Esophagus muscularis mucosa (tissue), 4 donors: Measurements from ENCODE around the gene HTR4. TPM values are rescaled to one million over a fixed set of nuclear protein-coding genes. Genes with fewer than 3 reads are reported as not detected.
"Not testable (repeated sequence)": the region's sequence is repeated elsewhere in the genome, so short reads cannot be mapped to it uniquely, and the experiment has no call there.

Source experiments
- DNase-seq: peaks from one replicate; pipeline ENCODE4 v3.0.0-alpha.2; 2017; ENCODE audit errors: extremely low spot score
- H3K27ac ChIP-seq, 4 donors: fragments of 200-600 bp; sonication (generic); replicated peaks in 1 of 4; 1 replicate in 3 of 4; 2 replicates in 1 of 4; pipeline ENCODE4 v1.5.1; 2016 to 2019; ENCODE audit warnings: mild to moderate bottlenecking in 1 of 4
- H3K27me3 ChIP-seq, 4 donors: fragments of 200-600 bp; sonication (generic); one replicate each; pipeline versions ENCODE4 v1.5.1 to v1.6.0; 2016 to 2019
- H3K36me3 ChIP-seq, 4 donors: fragments of 200-600 bp; sonication (generic); one replicate each; pipeline ENCODE4 v1.5.1; 2016 to 2019
- H3K4me1 ChIP-seq, 4 donors: fragments of 200-600 bp; sonication (generic); one replicate each; pipeline ENCODE4 v1.5.1; 2016 to 2019
- H3K4me3 ChIP-seq, 4 donors: fragments of 200-600 bp; sonication (generic); 1 replicate in 2 of 4; 2 replicates in 2 of 4; pipeline ENCODE4 v1.5.1; 2016 to 2019; ENCODE audit warnings: mild to moderate bottlenecking in 4 of 4, moderate library complexity in 1 of 4
- H3K9me3 ChIP-seq, 4 donors: fragments of 200-600 bp; sonication (generic); 1 replicate in 3 of 4; 2 replicates in 1 of 4; pipeline ENCODE4 v1.5.1; 2016 to 2019
- CTCF ChIP-seq, 3 experiments: fragments of 200-600 bp in 2 of 3; fragments of 450-650 bp in 1 of 3; sonication (generic) in 2 of 3; IDR thresholded peaks; one replicate each; pipeline ENCODE4 v1.5.1; 2017 to 2019; ENCODE audit warnings: antibody characterized with exemption in 3 of 3, mild to moderate bottlenecking in 2 of 3, moderate library complexity in 1 of 3
- EP300 ChIP-seq: sonication (generic); formaldehyde crosslinking; IDR thresholded peaks from one replicate; pipeline ENCODE4 v1.6.1; 2017; ENCODE audit warnings: antibody characterized with exemption
- POLR2A ChIP-seq: fragments of 450-650 bp; IDR thresholded peaks from one replicate; pipeline ENCODE4 v1.6.1; 2017; ENCODE audit warnings: antibody characterized with exemption, moderate library complexity, mild to moderate bottlenecking, low read depth
- POLR2AphosphoS5 ChIP-seq, 2 donors: sonication (generic); formaldehyde crosslinking; IDR thresholded peaks; one replicate each; pipeline ENCODE4 v1.6.1; 2017; ENCODE audit warnings: antibody characterized with exemption in 2 of 2
- WGBS: methylation state at CpG from one replicate; pipeline ENCODE4 v1.1.5; 2018; 5-methylcytosine and 5-hydroxymethylcytosine counted together
- intact Hi-C: fragments of 100-400 bp; cut with DNase I; formaldehyde crosslinking; loops from one replicate; pipeline ENCODE4 v1.15.1; 2023
- total RNA-seq, 4 donors: library from RNA; depleted of rRNA; stranded (reverse); fragments of >200 nt; gene quantifications; one replicate each; pipeline versions ENCODE4 v1.1.0 to v1.2.1, GENCODE V29; 2016

The HTR4 gene
- total RNA-seq, 4 donors from 2014 or later: 0.23 to 0.42 TPM; not detected in 2

GRCh38 chr5:148683651-148684050, 29.3 kb upstream of the HTR4 start:
- TF ChIP-seq POLR2AphosphoS5 (IDR thresholded peaks at IDR 0.05) (no peak), POLR2A (no peak), CTCF (IDR thresholded peaks at IDR 0.05) (no peak)
- 95% methylated on average over 2 of the region's 2 CpGs for WGBS
- H3K27ac ChIP-seq: no peak overlapping the region
- no peaks in the 10 kb centered on the region for H3K36me3 ChIP-seq
- H3K27me3 ChIP-seq: no peaks in the 10 kb centered on the region
- H3K9me3 ChIP-seq: peaks cover 0 to 4% (median 1%) of the 10 kb centered on the region in 4 donors
- H3K4me1 ChIP-seq: no peaks in the 10 kb centered on the region
- intact Hi-C loops: no loop called here
- no peak overlapping the region for H3K4me3 ChIP-seq
- no peak for DNase-seq

GRCh38 chr5:148682058-148683026, 28.0 kb upstream of the HTR4 start:
- no peak for DNase-seq
- Histone ChIP-seq H3K9me3 (no peaks in the 10 kb centered on the region), H3K27ac (no peak overlapping the region), H3K36me3 (no peaks in the 10 kb centered on the region), H3K27me3 (no peaks in the 10 kb centered on the region), H3K4me1 (no peaks in the 10 kb centered on the region), H3K4me3 (no peak overlapping the region)
- TF ChIP-seq EP300 (no peak), CTCF (IDR thresholded peaks at IDR 0.05) (no peak), POLR2A (no peak), POLR2AphosphoS5 (IDR thresholded peaks at IDR 0.05) (no peak)
- 69% methylated on average over 8 of the region's 8 CpGs for WGBS
- intact Hi-C loops: no loop called here

- TF ChIP-seq POLR2A (no peak), CTCF (IDR thresholded peaks at IDR 0.05) (no peak), POLR2AphosphoS5 (IDR thresholded peaks at IDR 0.05) (no peak), EP300 (no peak)
- Histone ChIP-seq H3K27ac (no peak overlapping the region), H3K27me3 (no peaks in the 10 kb centered on the region), H3K4me3 (no peak overlapping the region), H3K4me1 (no peaks in the 10 kb centered on the region), H3K36me3 (no peaks in the 10 kb centered on the region), H3K9me3 (no peaks in the 10 kb centered on the region)
- no peak for DNase-seq
- intact Hi-C loops: no loop called here
- 76% methylated on average over 6 of the region's 6 CpGs for WGBS
Observed at GRCh38 chr5:148681157-148682057, 27.1 kb upstream of the HTR4 start.

GRCh38 chr5:148673704-148674103, 19.4 kb upstream of the HTR4 start:
- H3K9me3 ChIP-seq, H3K27ac ChIP-seq, H3K4me3 ChIP-seq, intact Hi-C loops, H3K36me3 ChIP-seq, DNase-seq, H3K4me1 ChIP-seq, H3K27me3 ChIP-seq: not testable (repeated sequence)
- WGBS: 83% methylated on average over 3 of the region's 6 CpGs

GRCh38 chr5:148666353-148666752, 12.0 kb upstream of the HTR4 start:
- H3K36me3 ChIP-seq: no peaks in the 10 kb centered on the region
- H3K4me3 ChIP-seq: no peak overlapping the region

More at GRCh38 chr5:148666353-148666752, 12.0 kb upstream of the HTR4 start:
- Histone ChIP-seq H3K4me1 (no peaks in the 10 kb centered on the region), H3K9me3 (no peaks in the 10 kb centered on the region), H3K27ac (no peak overlapping the region), H3K27me3 (no peaks in the 10 kb centered on the region)
- DNase-seq: no peak
- TF ChIP-seq CTCF (IDR thresholded peaks at IDR 0.05) (no peak), POLR2A (no peak), POLR2AphosphoS5 (IDR thresholded peaks at IDR 0.05) (no peak), EP300 (no peak)
- WGBS: 65% methylated on average over 4 of the region's 4 CpGs
- intact Hi-C loops: no loop called here
